Stimulated activated CD8-positive, alpha-beta memory T cell treated with anti-CD3 and anti-CD28 coated beads, Interleukin-7, amount 100 ng/mL, for 4 hours (primary cell): ENCODE measurements around the gene RPL7L1.
"Not testable (repeated sequence)": the region's sequence is repeated elsewhere in the genome, so short reads cannot be mapped to it uniquely, and the experiment has no call there.

Source experiments
- DNase-seq, 2 donors: peaks; one replicate each; pipeline ENCODE4 v3.0.0-alpha.2; 2020; ENCODE audit warnings: low read depth in 2 of 2

The RPL7L1 gene

GRCh38 chr6:42891199-42891722, 11.8 kb downstream of the RPL7L1 start:
- no peak for DNase-seq

GRCh38 chr6:42894041-42894828, 14.8 kb downstream of the RPL7L1 start:
- DNase-seq, result not testable (repeated sequence)

- DNase-seq, result no peak
These were observed 16.8 kb downstream of the RPL7L1 start for GRCh38 chr6:42896178-42896719.

- peak; percentile 21 to 57 for DNase-seq
These were observed 19.5 kb downstream of the RPL7L1 start for GRCh38 chr6:42898891-42899361.

DNA sequence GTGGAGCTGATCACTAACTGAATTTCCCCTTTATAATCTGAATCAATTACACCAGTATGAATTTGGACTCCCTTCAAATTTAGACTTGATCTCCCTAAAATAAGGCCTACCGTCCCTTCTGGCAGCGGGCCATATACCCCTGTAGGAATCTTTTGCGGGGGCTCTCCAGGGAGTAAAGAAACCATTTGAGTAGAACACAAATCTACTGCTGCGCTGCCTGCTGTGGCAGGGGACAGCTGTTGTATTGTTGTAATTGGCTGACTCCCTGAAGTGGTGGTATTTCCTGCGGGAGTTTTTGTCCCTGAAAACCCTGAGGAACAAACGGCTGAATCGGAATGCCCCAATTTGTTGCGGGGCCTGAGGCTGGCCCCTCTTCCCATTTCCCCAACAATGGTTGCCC, 20.5 kb downstream of the RPL7L1 start:
- no peak for DNase-seq

DNA sequence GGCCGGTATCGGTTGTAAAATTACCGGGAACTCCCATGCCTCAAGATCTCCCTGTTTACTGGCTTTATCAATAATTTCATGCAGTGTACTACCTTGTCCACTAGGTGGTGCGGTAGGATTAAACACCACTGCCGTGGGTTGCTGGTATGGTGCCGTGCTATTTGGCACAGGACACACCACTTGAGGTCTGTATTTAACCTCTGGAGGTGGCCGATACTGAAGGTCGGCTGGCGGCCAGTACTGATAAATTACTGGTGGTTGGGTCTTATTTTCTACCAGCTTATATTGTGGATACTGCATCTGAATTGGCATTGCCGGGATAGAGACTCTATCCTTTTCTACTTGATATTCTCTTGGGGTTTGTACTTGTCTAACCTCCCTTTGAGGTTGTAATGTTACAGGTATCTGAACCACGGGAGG, 22.1 kb downstream of the RPL7L1 start:
- peak; percentile 35 to 56 for DNase-seq

- DNase-seq, result not testable (repeated sequence)
These were observed 23.2 kb downstream of the RPL7L1 start for GRCh38 chr6:42902429-42903263.

- DNase-seq, result no peak
These were observed 25.1 kb downstream of the RPL7L1 start for GRCh38 chr6:42904467-42904866.

- no peak for DNase-seq
These were observed 27.9 kb downstream of the RPL7L1 start for GRCh38 chr6:42907336-42907735.

- DNase-seq, result no peak
These were observed 30.4 kb downstream of the RPL7L1 start for GRCh38 chr6:42909835-42910234.

DNA sequence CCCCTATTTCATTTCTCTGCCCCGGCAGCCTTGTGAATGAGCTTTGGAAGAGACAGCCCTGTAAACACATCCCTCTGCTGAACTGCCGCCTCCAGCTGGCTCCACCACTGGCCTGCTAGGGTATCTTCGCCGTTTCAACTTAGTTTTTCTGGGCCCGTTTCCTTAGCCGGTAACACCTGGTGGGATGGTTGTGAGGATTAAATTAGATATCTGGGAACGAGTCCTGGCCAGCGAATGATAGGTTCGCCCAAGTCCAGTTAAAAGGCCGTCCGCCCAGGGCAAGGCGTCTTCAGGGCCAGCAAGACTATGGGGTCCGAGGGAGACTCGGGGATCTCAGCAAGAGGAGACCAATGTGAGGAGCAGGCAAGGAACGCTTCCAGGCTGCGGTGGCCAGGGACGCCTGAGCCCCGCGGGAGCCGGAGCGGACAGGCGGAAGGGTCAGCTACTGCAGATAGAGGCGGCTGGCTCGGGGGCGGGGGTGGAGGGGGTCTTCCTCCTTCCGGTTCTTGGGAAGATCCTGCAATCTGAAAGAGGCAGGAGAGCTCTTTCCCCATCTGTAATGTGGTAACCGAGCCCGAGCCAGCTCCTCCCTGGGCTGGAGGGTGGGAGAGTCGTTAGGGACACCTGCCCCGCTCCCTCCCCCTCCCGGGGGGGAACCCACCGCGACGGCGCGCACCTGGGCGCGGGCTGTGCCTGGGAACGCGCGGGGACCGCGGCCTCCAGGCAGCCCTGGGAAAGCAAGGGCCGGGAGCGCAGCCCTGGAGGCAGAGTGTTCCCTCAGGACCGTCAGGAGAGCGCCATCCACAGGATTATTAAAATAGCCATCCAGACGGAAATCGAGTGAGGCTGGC, 32.0 kb downstream of the RPL7L1 start:
- no peak for DNase-seq

- no peak for DNase-seq
These were observed 35.1 kb downstream of the RPL7L1 start for GRCh38 chr6:42914546-42914945.

DNA sequence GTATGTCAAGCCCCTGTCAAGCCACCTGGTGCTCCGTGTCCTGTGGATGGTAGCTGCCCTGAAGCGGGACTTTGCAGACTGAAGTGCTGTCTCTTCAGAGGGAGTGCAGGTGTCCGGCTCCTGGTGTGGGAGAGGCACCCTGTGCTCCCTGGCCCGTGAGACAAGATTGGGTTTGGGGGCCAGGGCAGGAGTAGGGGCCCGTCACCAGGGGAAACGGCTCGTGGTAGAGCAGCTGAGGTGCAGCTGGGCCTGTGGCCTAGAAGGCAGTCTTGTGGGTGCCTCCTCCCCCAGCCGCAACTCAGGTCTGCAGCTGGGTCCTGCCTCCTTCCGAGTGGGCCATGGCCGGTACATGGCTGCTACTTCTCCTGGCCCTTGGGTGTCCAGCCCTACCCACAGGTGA, 36.3 kb downstream of the RPL7L1 start, which contains the start of gene PTCRA:
TSS of gene PTCRA (plus strand) at position 322 of the 400 bp plus-strand sequence. CDS start at position 339, 17 bp downstream.
- no peak for DNase-seq

DNA sequence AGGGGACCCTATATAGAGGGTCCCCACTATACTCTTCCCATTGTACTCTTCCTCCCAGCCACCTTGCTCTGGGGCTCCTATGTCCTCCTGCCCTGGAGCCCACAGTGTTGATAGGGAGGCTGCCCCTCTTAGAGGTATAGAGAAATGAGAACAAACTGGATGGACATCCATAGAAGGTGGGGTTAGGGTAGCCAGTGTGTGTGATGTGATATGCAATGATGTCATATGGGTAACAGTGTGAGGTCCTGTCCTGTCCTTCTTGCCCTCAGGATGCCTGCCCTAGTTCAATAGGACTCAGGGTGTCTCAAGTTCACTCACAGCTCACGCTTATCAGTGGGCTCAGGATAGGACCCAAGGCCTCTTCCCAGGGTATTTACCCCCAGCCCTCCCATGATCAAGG, 36.9 kb downstream of the RPL7L1 start:
- no peak for DNase-seq

GRCh38 chr6:42921801-42922200, 42.4 kb downstream of the RPL7L1 start:
- DNase-seq, result no peak

DNA sequence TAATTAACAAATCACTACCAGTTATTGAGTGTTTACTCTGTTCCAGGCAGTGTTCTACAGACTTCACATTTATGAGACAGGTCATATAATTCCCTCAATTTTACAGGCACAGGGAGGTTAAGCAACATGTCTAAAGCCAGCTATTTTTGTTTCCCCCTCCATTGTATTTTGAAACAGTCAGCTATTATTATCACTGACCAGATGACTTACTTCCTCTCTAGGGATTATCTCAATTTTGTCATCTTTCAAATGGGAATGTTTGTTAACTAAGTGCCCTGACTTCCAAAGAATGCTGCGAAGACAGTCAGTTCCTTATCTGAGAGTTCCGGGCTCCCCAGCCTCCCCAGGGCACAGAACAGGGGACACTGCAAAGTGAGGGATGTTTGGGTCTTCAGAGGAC, 44.2 kb downstream of the RPL7L1 start:
- DNase-seq, result no peak

- no peak for DNase-seq
These were observed 45.9 kb downstream of the RPL7L1 start for GRCh38 chr6:42925248-42925857.

DNA sequence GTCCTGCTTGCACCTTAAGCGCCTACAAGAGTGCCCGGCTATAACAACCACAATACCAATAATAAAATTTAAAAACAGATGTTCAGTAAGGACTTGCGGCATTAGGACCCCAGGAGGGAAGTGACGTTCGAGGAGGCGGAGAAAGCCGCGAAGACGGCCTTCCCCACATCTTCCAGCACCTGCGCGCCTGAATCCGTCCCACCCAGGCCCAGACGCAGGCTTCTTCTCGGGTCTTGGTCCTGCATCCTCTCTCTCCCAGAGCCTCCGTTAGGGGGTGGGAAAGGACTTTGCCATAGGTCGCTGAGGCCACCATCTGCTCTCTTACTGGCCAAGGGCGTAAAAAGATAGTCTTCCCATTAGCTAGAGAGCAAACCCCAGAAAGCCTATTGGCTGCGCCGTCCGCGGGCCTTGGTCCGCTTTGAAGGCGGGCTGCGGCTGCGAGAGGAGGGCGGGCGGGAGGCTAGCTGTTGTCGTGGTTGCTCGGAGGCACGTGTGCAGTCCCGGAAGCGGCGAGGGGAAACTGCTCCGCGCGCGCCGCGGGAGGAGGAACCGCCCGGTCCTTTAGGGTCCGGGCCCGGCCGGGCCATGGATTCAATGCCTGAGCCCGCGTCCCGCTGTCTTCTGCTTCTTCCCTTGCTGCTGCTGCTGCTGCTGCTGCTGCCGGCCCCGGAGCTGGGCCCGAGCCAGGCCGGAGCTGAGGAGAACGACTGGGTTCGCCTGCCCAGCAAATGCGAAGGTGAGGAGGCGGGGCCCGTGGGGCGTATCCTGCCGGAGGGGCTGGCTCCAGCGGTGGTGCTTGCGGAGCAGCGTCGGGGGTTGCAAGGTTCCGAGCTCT, 49.8 kb downstream of the RPL7L1 start, which contains the start of gene CNPY3:
TSS of gene CNPY3 (plus strand) at position 495 of the 835 bp plus-strand sequence. CDS start at position 586, 91 bp downstream.
- peak; percentile 85 to 91 for DNase-seq

GRCh38 chr6:42929821-42930360, 50.5 kb downstream of the RPL7L1 start:
- DNase-seq, result peak; percentile 30 to 44
